Activated CD4-positive, alpha-beta T cell treated with anti-CD3 and anti-CD28 coated beads for 48 hours (primary cell): ENCODE results near the gene GZMM.

ENCODE experiments used
- DNase-seq: peaks from one replicate; pipeline ENCODE4 v3.0.0-alpha.2; 2020

GZMM gene

GRCh38 chr19:567296-567900 is 23.5 kb downstream of the GZMM start:
- no peak for DNase-seq

- no peak for DNase-seq
Measured at GRCh38 chr19:570251-570686, 26.4 kb downstream of the GZMM start.

GRCh38 chr19:570937-571565 is 27.2 kb downstream of the GZMM start:
- peak; percentile 71 for DNase-seq

GRCh38 chr19:571566-571974 is 27.7 kb downstream of the GZMM start:
- DNase-seq: peak; percentile 27

GRCh38 chr19:572140-572742 is 28.4 kb downstream of the GZMM start, which contains the start of gene BSG:
Gene BSG, plus strand, starts transcription at chr19:572596. Its CDS starts 39 bp downstream, at chr19:572635.
- peak; percentile 99 for DNase-seq

GRCh38 chr19:572743-573518 is 29.1 kb downstream of the GZMM start:
- peak; percentile 33 for DNase-seq

GRCh38 chr19:573519-573825 is 29.6 kb downstream of the GZMM start:
- no peak for DNase-seq

GRCh38 chr19:574658-575526 is 31.0 kb downstream of the GZMM start:
- no peak for DNase-seq

- no peak for DNase-seq
Measured at GRCh38 chr19:575527-576506, 32.0 kb downstream of the GZMM start.

- DNase-seq: no peak
Measured at GRCh38 chr19:576768-577438, 33.0 kb downstream of the GZMM start.

GRCh38 chr19:577439-578392 is 33.9 kb downstream of the GZMM start:
- DNase-seq: no peak

- DNase-seq: no peak
Measured at GRCh38 chr19:579111-579841, 35.4 kb downstream of the GZMM start.

GRCh38 chr19:579842-580155 is 35.9 kb downstream of the GZMM start:
- no peak for DNase-seq

- no peak for DNase-seq
Measured at GRCh38 chr19:580274-580835, 36.5 kb downstream of the GZMM start.

- DNase-seq: no peak
Measured at GRCh38 chr19:581399-582111, 37.7 kb downstream of the GZMM start.

- no peak for DNase-seq
Measured at GRCh38 chr19:582497-583197, 38.8 kb downstream of the GZMM start.

GRCh38 chr19:583198-583967 is 39.5 kb downstream of the GZMM start:
- no peak for DNase-seq
